Fibroblast of upper back skin (primary cell): Measurements from ENCODE around the gene COL4A1.
A peak's percentile ranks its signal among the peaks of the same experiment; 100 is the strongest.

ENCODE experiments used
- DNase-seq: peaks from one replicate; pipeline ENCODE4 v3.0.0-alpha.2; 2013

The COL4A1 gene

DNA sequence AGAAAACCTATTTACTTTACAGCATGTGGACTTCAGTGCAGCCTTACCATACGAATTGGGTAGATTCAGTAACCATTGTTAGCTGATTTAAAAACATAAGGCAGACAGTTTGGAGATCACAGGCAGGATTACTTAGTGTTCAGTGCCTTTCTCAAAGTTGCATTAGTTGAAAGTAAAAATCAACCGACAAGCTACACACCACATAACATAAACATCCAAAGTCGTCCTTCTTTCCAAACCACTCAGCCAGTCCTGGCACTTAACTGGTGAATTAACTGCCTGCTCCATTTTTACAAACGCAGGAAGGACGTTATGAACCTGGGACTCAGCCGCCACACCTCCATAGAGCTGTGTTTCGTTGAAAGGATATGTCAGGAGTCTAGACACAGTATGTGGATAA is 91.4 kb downstream of the COL4A1 start:
- no peak for DNase-seq

DNA sequence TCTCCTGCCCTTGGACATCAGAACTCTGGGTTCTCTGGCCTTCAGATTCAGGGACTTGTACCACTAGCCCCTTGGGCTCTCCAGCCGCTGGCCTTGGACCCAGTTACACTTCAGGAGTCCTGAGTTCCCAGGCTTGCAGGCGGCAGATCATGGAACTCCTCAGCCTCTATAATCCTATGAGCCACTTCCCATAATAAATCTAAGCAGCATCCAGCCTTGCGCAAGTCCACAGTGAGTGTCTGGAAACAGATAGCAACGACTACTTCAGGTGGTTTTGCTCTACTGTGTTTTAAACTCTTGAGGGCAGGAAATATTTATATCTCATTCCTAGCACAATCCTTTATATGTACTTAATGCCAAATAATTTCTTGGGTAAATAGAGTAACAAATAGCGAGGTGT is 92.3 kb downstream of the COL4A1 start:
- peak; percentile 56 for DNase-seq

DNA sequence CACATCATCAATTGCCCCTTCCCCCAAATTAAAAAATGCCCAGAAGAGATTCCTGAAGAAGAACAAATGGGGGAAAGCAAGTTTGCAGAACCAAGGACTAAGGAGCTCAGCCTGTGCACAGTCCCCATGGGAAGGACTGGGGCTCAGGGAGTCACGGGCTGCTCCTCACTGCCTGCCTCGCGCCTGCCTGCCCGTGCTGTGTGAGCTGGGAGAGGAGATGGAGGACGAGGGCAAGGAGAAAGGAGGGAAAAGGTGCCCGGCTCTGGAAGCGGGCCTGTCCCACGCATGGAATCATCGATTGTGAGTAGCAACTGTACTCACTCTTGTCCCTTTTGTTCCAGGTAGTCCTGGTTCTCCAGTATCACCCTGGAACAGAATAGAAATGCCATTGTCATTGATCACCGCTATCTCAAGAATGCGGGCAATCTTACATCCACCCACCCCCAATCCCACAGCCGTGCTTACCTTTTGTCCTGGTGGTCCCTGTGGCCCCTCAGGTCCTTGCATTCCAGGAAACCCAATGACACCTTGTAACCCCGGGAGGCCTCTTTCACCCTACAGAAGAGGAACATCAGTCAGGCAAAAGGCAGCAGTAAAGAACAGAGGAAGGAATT is 93.4 kb downstream of the COL4A1 start:
- no peak for DNase-seq

DNA sequence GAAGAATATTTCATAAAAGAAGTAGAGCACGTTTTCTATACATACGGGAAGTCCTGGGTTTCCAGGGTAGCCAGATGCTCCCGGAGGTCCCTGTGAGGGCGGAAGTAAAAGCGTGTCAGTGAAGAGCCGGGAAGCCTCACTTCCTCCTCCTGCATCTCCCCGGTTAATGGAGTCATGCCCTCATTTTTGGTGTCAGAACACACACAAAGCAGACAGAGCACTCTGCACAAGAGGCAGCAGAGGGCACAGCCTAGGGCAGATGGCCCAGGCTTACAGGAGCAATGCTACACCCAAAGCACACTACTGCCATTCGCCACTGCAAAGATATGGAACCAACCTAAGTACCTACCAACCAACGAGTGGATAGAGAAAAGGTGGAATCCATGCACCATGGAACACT is 94.4 kb downstream of the COL4A1 start:
- DNase-seq = no peak

DNA sequence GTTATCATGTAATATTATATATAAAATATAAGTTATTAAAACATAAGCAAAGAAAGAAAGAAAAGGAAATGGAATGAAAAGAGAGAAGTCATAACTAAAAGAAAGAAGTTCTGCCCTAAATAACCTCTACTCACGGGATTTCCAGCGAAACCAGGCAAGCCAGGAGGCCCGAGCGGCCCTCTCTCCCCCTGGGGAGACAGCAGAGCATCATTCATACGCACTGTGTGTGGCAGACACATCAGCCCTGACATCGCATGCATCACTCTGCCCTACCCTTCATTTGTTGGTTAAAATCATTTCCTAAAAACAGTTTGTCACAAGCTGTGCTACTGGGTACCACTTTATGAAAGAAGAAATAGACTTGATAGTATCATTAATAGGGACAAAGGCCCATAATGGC is 95.2 kb downstream of the COL4A1 start:
- no peak for DNase-seq

DNA sequence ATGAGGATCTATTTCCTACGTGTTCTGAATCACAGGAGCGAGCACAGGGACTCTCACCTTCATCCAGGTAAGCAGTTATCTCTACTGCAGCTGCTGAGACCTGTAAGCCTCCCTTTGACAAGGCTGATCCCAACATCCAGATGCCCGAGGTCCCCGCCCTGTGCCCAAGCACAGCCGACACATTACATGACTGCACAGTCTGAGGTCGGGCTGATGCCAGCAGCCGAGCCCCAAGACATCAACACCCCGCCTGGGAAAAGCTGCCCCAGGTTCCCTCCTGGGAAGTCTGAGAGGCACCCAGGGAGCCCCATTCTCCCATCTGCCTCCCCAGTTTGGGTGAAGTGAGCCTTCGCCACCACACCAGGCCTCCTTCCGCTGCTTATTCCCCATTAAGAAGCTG is 95.9 kb downstream of the COL4A1 start:
- DNase-seq = no peak

DNA sequence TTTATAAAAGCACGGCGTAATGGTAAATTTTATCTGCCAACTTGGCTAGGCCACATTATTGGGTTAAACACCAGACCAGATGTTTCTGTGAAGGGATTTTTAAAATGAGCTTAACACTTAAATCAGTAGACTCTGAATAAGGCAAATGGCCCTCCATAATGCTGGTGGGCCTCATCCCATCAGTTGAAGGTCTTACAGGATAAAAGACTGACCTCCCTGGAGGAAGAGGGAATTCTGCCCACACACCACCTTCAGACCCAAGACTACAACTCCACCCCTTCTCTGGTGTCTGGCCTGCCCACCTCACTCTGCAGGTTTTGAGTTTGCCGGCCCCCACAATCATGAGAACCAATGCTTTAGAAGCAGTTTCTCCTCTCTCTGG is 96.4 kb downstream of the COL4A1 start:
- DNase-seq = no peak

- no peak for DNase-seq
Observed at GRCh38 chr13:110209950-110210603, 96.9 kb downstream of the COL4A1 start.

GRCh38 chr13:110208116-110208515 is 98.8 kb downstream of the COL4A1 start:
- DNase-seq = no peak

- no peak for DNase-seq
Observed at GRCh38 chr13:110206996-110207395, 100.0 kb downstream of the COL4A1 start.

DNA sequence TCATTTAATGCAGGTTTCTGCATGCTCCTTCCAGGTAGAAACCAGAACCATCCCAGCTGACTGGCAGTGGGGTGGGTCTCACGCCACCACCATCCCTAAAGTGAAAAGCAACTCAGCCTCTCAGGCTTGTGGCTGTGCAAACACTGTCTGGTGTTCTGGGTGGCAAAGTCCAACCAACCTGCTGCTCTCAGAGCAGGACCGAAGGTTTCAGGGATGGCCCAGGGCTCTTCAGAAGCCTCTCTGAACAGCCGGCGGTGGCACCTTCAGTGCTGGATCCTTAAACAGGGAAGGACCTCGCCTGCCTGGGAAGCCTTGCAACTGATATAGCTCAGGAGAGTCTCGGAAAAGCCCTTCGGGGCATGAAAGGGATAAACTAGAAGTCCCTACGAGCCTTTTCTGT is 100.8 kb downstream of the COL4A1 start:
- DNase-seq = no peak

DNA sequence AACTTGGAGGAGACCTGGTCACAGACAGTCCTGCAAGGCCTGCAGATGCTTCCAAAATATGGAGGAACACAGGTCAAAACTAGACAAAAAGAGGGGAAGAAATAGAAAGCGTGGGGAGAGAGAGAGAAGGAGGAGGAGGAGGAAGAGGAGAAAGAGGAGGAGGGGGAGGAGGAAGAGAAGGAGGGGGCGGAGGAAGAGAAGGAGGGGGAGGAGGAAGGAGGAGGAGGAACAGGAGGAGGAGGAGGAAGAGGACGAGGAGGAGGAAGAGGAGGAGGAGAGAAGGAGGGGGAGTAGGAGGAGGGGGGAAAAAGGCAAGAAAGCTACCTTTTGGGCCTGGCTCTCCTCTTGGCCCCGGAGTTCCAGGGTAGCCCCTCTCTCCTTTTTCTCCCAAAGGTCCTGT is 105.8 kb downstream of the COL4A1 start:
- no peak for DNase-seq

- DNase-seq = no peak
Observed at GRCh38 chr13:110200276-110200870, 106.6 kb downstream of the COL4A1 start.

- no peak for DNase-seq
Observed at GRCh38 chr13:110199046-110199831, 107.7 kb downstream of the COL4A1 start.

DNA sequence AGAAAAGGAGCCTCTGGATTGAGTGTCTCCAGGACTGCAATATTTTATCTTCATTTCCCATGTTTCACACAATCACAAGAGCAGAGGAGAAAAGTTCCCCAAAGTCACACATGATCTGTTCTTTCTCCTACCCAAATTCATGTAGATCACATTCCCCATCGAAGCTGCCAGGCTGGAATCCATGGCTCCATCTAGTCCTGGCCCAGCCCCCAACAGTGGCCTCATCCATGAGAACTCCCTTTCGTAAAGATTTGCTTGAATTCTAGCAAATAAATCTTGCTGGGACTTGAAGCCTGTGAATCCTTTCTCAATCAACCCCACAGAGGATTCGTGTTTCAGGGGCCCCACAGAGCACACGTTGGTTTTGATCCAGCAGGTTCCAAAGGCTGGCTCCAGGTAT is 109.5 kb downstream of the COL4A1 start:
- no peak for DNase-seq

DNA sequence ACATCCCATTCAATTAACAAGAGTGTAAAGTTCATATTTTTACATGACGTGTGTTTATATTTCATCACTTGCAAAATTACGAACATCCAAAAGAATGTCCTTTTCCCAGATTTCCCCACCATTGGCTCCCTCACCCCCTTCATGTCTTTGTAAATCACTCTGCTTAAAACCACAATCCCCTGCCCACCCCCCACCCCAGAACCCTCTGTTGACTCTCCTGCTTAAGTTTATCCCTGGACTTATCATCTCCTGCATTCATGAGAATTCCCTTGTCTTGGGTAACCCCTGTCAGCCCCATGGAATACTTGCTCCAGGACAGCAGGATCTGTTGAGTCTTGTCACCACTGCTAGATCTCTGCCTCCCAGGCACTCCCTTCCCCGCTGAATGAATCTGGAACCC is 109.9 kb downstream of the COL4A1 start:
- peak; percentile 45 for DNase-seq

DNA sequence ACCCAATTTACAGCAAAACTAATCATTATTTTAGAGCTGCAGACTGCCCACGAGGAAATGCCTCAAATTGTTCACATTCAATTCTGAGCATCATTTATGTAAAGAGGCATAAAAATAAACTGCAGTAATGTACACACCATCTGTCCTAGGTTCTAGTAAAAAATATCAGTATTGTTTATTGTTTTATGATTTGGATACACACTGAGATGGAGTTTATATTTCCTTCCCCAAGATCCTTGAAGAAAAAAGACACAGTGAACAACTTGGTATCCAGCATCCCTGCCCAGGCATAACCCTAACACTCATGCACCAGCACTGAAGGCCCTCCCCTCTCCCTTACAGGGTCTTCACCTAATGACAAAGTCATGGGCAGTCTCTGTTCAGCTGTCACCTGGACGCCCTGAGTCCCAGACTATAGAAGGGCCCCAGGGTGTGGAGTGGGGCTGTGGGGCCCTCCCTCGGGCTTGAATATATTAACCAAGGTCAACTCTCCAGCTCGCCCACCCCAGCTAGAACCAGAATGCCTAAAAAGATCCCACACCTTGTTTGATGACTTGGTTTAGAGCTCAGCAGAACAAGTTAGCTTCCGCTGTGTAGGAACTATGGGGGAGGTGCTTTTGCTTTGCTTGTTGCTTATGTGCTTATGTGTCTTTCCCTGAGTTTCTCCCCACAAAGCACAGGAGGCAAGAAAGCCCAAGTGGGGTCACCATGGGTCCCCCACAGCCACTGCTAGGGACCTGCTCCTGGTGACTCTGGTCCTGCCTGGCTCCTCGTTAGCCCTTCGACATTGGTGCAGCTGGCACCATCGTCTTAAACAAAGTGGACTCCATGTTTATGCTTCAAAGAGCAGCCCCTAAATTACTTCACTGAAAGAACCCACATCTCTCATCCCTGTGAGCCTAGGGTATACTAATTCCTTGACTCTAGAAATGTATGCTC is 111.1 kb downstream of the COL4A1 start:
- no peak for DNase-seq

DNA sequence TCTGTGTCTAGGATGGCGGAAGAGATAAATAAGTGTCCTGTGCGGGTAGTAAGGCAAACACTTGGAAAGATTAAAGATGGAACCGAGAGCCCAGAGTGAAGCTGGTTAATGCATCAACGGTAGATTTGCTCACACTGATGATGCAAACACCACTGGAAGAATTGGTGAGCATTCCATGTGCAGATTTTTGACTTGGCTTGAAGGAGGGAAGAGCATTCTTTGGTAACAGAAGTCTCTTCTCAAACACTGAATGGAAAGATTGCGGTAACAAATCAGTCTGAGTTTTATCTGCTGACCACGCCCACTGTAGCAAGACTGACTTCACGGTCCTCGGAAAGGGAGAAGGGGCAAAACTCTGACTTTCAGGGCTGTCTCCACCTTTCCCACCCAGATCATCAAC is 112.5 kb downstream of the COL4A1 start:
- DNase-seq = no peak

DNA sequence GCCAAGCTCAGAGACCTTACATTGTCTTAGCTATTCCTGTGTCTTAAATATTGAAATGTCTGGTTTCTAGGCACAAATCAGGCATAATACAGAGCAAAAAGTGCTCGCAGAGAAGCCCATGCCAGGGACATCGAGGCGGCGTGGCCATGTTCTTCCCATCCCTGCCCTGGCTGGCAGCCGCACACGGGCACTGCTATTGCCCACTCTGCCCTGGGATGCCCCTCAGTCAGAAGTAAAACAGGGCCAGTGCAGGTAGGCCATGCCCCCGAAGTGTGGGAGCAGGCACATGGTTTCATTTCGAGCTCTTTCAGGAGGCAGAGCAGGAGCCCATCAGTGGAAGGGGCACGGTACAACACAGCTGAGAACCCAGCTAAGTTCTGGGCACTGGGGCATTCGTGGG is 113.5 kb downstream of the COL4A1 start:
- no peak for DNase-seq

GRCh38 chr13:110192472-110192871 is 114.5 kb downstream of the COL4A1 start:
- no peak for DNase-seq

- DNase-seq = peak; percentile 76
Observed at GRCh38 chr13:110187641-110188161, 119.3 kb downstream of the COL4A1 start.

- DNase-seq = no peak
Observed at GRCh38 chr13:110186231-110186855, 120.6 kb downstream of the COL4A1 start.
